ENCODE data around the gene TSPEAR.

GRCh38 chr21:44454058-44454457 lies 257.3 kb downstream of the TSPEAR start:
- TF ChIP-seq POLR2A (IDR thresholded peaks at IDR 0.05) (no peak), CTCF (IDR thresholded peaks at IDR 0.05 in 4 of 5, conservative IDR thresholded peaks at IDR 0.05 in 1 of 5) (no peak)

Data from gastrocnemius medialis (tissue), 4 donors.